Activated naive CD4-positive, alpha-beta T cell treated with anti-CD3 and anti-CD28 coated beads, Interleukin-2, amount 50 U/mL, for 72 hours (primary cell): ENCODE results near the gene MLLT1. TPM values are rescaled to one million over a fixed set of nuclear protein-coding genes. Genes with fewer than 3 reads are reported as not detected.

Experiments used
- ATAC-seq, 2 donors: fragments of 150-1000 bp; cut with Tn5 transposase; 2 replicates each; pipeline ENCODE4 v1.10.0; 2021; ENCODE audit warnings: mild to moderate bottlenecking in 2 of 2, moderate library complexity in 2 of 2
- DNase-seq, 2 donors: peaks; one replicate each; pipeline ENCODE4 v3.0.0; 2021 to 2022; ENCODE audit warnings: low spot score in 2 of 2
- H3K27ac Mint-ChIP-seq, 2 donors: one replicate each; pipeline ENCODE4 v1.8.0; 2022; ENCODE audit warnings: mild to moderate bottlenecking in 2 of 2, mixed read lengths in 2 of 2
- H3K36me3 Mint-ChIP-seq, 2 donors: one replicate each; pipeline ENCODE4 v1.8.0; 2022; ENCODE audit warnings: mixed read lengths in 2 of 2
- H3K9me3 Mint-ChIP-seq, 2 donors: one replicate each; pipeline ENCODE4 v1.8.0; 2022; ENCODE audit warnings: mixed read lengths in 2 of 2
- total RNA-seq, 2 donors: library from RNA; stranded (reverse); gene quantifications; one replicate each; pipeline ENCODE4 v1.2.3, GENCODE V29; 2022

Gene MLLT1
- total RNA-seq, 2 donors from 2014 or later = 31.8 to 48.2 TPM

DNA sequence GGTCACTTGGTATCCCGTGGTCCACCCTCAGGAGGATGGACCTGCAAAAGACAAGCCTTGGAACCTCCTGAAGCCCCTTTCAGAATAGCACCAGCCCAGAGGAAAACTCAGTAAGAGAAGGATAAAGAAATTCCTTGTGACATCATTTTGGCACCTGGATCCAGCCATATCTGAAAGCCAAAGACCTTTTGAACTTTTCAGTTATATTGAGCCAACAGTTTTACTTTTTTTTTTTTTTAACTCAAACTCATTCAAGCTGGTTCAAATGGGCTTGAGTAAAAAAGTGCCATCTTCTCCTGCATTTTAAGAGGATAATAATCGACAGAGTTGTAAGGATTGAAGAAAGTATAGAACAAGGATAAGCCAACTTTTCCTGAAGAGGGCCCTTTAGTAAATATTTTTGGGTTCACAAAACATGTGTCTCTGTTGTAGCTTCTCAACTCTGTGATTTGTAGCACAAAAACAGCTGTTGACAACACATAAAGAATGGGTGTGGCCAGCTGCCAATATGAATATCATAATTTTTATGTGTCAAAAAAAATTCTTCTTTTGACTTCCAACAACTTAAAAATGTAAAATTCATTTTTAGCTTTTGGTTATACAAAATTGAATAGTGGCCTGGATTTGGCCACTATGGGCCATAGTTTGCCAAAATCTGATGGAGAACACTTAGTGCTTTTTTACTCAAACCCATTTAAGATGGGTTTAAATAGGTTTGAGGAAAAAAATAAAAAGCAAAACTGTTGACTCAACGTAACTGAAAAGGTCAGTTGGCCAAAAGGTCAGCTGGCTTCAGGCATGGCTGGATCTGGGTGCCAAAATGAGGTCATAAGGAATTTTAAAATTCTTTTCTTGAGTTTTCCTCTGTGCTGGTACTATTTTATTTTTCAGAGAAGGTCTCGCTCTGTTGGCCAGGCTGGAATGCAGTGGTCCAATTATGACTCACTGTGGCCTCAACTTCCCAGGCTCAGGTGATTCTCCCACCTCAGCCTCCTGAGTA is 93.6 kb downstream of the MLLT1 start:
- ATAC-seq (no peak), DNase-seq (no peak)
- no peak overlapping the region for H3K27ac Mint-ChIP-seq
- H3K9me3 Mint-ChIP-seq = peaks cover 11 to 28% of the 10 kb centered on the region in 2 donors
- peaks cover 11 to 18% of the 10 kb centered on the region in 2 donors for H3K36me3 Mint-ChIP-seq

DNA sequence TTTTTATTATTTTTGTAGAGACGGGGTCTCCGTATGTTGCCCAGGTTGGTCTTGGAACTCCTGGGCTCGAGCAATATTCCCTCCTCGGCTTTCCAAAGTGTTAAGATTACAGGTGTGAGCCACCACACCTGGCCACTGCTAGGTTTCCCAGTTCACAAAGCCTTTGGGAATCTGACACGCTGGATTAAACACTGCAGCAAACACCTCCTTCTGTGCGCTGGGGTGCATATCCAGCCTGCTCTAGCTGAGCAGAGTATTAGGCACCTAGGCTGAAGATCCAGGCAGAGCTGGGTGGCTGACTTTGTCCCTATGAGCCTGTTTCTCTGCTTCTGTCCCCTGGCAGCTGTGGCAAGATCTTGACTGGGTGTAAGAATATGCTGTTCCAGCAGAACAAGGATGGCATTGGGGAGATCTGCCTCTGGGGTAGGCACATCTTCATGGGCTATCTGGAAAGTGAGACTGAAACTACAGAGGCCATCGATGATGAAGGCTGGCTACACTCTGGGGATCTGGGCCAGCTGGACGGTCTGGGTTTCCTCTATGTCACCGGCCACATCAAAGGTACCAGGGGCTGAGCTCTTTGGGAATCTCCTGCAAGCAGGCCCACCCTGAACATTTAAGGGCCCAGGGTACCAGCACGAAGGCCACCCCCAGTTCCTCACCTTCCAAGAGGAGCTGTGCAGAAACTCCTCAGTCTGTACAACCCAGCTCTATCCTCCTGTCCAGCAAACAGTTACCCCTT is 94.5 kb downstream of the MLLT1 start:
- DNase-seq (no peak), ATAC-seq (no peak)
- no peak overlapping the region for H3K27ac Mint-ChIP-seq
- H3K9me3 Mint-ChIP-seq = peaks cover 11 to 21% of the 10 kb centered on the region in 2 donors
- H3K36me3 Mint-ChIP-seq = peaks cover 3 to 13% of the 10 kb centered on the region in 2 donors

DNA sequence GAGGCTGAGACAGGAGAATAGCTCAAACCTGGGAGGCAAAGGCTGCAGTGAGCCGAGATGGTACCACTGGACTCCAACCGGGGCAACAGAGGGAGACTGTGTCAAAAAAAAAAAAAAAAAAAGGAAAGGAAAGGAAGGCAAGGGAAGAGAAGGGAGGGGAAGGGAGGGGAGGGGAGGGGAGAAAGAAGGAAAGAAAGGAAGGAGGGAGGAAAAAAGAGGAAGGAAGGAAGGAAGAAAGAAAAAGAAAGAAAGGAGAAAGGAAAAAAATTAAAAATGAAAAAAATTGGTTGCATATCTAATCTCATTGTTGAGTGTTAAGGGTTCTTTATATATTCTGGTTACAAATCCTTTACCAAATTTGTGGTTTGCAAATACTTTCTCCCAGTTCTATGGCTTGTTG is 98.7 kb downstream of the MLLT1 start:
- no peaks in the 10 kb centered on the region for H3K9me3 Mint-ChIP-seq
- ATAC-seq (no peak), DNase-seq (no peak)
- no peaks in the 10 kb centered on the region for H3K36me3 Mint-ChIP-seq
- H3K27ac Mint-ChIP-seq = no peak overlapping the region

GRCh38 chr19:6173190-6173589 is 106.6 kb downstream of the MLLT1 start:
- ATAC-seq (no peak), DNase-seq (no peak)
- Mint-ChIP-seq H3K9me3 (no peaks in the 10 kb centered on the region), H3K36me3 (peaks cover 0 to 4% of the 10 kb centered on the region in 2 donors), H3K27ac (no peak overlapping the region)

DNA sequence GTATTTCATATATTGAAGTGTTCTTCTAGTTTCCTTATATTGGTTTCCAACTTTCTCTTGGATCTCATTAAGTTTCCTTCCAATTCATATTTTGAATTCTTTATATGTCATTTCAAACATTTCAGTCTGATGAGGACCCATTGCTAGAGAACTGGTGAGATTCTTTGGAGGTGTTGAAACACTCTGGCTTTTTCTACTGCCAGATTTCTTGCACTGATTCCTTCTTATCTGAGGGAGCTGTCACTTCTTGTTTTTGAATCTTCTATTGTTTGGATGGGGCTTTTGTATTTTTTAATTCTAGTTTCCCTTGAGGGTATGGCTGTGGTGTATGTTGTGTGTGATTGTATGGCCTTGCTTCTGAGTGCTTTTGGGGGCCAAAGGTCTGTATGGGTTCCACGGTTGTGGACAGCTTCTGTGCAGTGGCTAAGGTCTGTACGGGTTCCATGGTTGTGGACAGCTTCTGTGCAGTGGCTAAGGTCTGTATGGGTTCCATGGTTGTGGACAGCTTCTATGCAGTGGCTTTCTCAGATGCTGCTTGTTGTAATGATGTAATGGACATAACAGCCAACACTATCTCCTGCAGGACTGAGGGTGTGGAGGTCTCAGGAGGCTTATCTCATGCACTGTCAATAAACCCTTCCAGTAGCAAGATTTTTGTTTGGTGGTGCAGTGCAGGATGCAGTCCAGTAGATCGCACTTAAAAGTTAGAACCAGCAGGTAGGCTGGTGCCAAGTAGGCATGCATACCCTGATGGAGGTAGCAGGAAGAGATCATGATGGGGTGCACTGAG is 107.5 kb downstream of the MLLT1 start:
- Mint-ChIP-seq H3K36me3 (peaks cover 0 to 4% of the 10 kb centered on the region in 2 donors), H3K27ac (no peak overlapping the region), H3K9me3 (no peaks in the 10 kb centered on the region)
- ATAC-seq = no peak
- no peak for DNase-seq

DNA sequence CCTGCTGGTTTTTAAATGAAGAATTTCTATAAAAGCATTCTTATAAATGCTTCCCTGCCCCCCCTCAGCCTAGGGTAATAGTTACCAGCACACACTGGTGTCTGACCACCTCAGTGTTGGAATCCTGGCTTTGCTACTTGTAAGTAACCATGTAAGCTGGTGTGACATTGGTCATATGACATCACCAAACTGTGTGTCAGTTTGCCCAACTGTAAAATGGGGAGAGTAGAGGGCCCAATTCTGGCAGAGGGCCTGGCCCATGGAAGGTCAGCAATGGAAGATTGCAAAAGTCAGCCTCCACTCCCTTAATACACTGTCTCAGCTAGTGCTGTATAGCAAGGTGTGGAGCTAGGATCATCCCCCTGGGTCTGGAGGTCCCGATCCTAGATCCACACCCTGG is 112.7 kb downstream of the MLLT1 start:
- ATAC-seq (no peak), DNase-seq (no peak)
- H3K9me3 Mint-ChIP-seq = no peaks in the 10 kb centered on the region
- peaks cover 0 to under 1% of the 10 kb centered on the region in 2 donors for H3K36me3 Mint-ChIP-seq
- H3K27ac Mint-ChIP-seq = no peak overlapping the region

- ATAC-seq (no peak), DNase-seq (no peak)
- Mint-ChIP-seq H3K36me3 (no peaks in the 10 kb centered on the region), H3K9me3 (peaks cover 0 to 4% of the 10 kb centered on the region in 2 donors), H3K27ac (no peak overlapping the region)
Observed at GRCh38 chr19:6164906-6165531, 114.8 kb downstream of the MLLT1 start.

DNA sequence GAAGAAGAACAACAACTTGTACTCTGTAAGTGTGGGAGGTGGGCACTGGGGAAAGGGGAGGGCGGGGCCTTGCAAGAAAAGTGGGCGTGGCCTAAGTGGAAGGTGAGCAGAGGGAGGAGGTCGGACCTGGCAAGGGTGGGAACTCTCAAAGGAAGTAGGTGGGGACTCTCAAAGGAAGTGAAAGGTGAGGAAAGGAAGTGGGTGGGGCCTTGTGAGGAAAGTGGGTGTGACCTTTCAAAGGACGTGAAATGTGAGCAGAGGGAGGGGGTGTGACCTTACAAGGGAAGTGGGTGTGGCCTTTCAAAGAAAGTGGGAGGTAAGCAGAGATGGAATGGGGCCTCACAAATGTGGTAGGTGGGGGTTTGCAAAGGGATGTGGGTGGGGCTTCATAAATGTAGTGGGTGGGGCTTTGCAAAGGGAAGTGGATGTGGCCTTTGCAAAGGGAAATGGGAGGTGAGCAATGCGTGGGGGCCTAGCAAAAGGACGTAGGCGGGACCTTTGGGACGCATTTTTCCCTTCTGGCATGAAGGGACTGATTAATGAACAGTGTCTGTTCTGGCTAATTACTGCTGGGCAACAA is 118.4 kb downstream of the MLLT1 start:
- DNase-seq (peak; percentile 46 to 58), ATAC-seq (peak; percentile 60 to 87)
- H3K27ac Mint-ChIP-seq = peak overlapping the region in 1 of 2 donors; percentile 7
- no peaks in the 10 kb centered on the region for H3K36me3 Mint-ChIP-seq
- H3K9me3 Mint-ChIP-seq = peaks cover 0 to 16% of the 10 kb centered on the region in 2 donors

Other genes with a start within 250 kb of the MLLT1 start
- 10 to 100 TPM; 11.2 to 13.8 TPM for gene RFX2, start 169.5 kb downstream of the MLLT1 start, total RNA-seq
- under 1 TPM; 0.16 to 0.72 TPM for gene ACSBG2, start 144.3 kb downstream of the MLLT1 start, total RNA-seq
- under 1 TPM in 1 of 2 donors, not detected in 1; 0.52 TPM for gene ACER1, start 53.6 kb upstream of the MLLT1 start, total RNA-seq
- 100 to 1,000 TPM; 184 to 190 TPM for gene CLPP, start 81.6 kb upstream of the MLLT1 start, total RNA-seq
- gene ALKBH7, start 92.8 kb upstream of the MLLT1 start, total RNA-seq = 10 to 100 TPM; 33.9 to 89.4 TPM
- 1 to 10 TPM; 2.0 to 3.4 TPM for gene PSPN, start 96.0 kb upstream of the MLLT1 start, total RNA-seq
- gene GTF2F1, start 113.2 kb upstream of the MLLT1 start, total RNA-seq = 10 to 100 TPM; 44.6 to 78.4 TPM
- 100 to 1,000 TPM; 240 to 353 TPM for gene KHSRP, start 144.8 kb upstream of the MLLT1 start, total RNA-seq
- under 1 TPM in 1 of 2 donors, not detected in 1; 0.14 TPM for gene SLC25A41, start 153.8 kb upstream of the MLLT1 start, total RNA-seq
- gene SLC25A23, start 179.8 kb upstream of the MLLT1 start, total RNA-seq = 10 to 100 TPM in 1 of 2 donors, under 1 TPM in 1; 0.96 to 36.0 TPM
- gene CRB3, start 184.3 kb upstream of the MLLT1 start, total RNA-seq = 1 to 10 TPM in 1 of 2 donors, under 1 TPM in 1; 0.59 to 2.6 TPM
- 10 to 100 TPM; 70.8 to 84.4 TPM for gene DENND1C, start 201.8 kb upstream of the MLLT1 start, total RNA-seq
- 1 to 10 TPM; 2.6 to 9.4 TPM for gene TUBB4A, start 222.3 kb upstream of the MLLT1 start, total RNA-seq